ENCODE measurements around the gene LTA4H.
"Not testable (repeated sequence)": the region's sequence is repeated elsewhere in the genome, so short reads cannot be mapped to it uniquely, and the experiment has no call there.

LTA4H gene

GRCh38 chr12:96035283-96036236 is at the start of gene LTA4H:
TSS of gene LTA4H (minus strand) at chr12:96035587. CDS start at chr12:96035519, 68 bp downstream.
- DNase-seq (ENCODE audit: low read depth in 2 of 3, low spot score in 2 of 3) = peak; percentile 84 to 98 (median 96)

- DNase-seq (ENCODE audit: low read depth in 2 of 3, low spot score in 2 of 3) = no peak
These were observed 49.2 kb upstream of the LTA4H start for GRCh38 chr12:96084624-96085023.

GRCh38 chr12:96083020-96083719 is 47.8 kb upstream of the LTA4H start:
- DNase-seq (ENCODE audit: low read depth in 2 of 3, low spot score in 2 of 3) = no peak

GRCh38 chr12:96081596-96081995 is 46.2 kb upstream of the LTA4H start:
- no peak for DNase-seq (ENCODE audit: low read depth in 2 of 3, low spot score in 2 of 3)

- DNase-seq (ENCODE audit: low read depth in 2 of 3, low spot score in 2 of 3) = no peak
These were observed 43.1 kb upstream of the LTA4H start for GRCh38 chr12:96078231-96079135.

GRCh38 chr12:96077081-96077480 is 41.7 kb upstream of the LTA4H start:
- DNase-seq (ENCODE audit: low read depth in 2 of 3, low spot score in 2 of 3) = no peak

DNA sequence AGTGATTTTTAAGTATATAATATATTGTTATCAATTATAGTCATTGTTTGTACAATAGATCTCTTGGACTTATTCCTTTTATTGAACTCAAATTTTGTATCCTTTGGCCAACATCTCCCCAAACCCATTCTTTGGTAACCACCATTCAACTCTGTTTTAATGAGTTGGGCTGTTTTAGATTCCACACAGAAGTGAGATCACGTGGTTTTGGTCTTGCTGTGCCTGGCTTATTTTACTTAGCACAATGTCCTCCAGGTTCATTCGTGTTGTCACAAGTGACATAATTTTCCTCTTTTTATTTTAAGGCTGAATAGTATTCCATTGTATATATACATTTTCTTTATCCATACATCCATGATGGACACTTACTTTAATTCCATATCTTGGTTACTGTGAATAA is 40.2 kb upstream of the LTA4H start:
- DNase-seq (ENCODE audit: low read depth in 2 of 3, low spot score in 2 of 3) = no peak

GRCh38 chr12:96073346-96074330 is 38.3 kb upstream of the LTA4H start:
- no peak for DNase-seq (ENCODE audit: low read depth in 2 of 3, low spot score in 2 of 3)

GRCh38 chr12:96070670-96071279 is 35.4 kb upstream of the LTA4H start:
- no peak for DNase-seq (ENCODE audit: low read depth in 2 of 3, low spot score in 2 of 3)

- DNase-seq (ENCODE audit: low read depth in 2 of 3, low spot score in 2 of 3) = no peak
These were observed 34.3 kb upstream of the LTA4H start for GRCh38 chr12:96069511-96070231.

DNA sequence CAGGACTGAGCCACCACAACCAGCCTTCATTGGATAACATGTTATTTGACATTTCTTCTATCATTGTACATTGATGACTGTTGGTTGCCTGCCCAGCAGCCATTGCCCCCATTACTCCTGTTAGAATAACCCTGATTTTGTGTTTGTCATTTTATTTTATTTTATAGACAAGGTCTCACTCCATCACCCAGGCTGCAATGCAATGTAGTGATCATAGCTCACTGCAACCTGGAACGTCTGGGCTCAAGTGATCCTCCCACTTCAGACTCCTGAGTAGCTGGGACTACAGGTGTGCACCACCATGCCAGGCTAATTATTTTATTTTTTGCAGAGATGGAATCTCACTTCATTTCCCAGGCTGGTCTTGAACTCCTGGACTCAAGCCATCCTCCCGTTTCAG is 33.2 kb upstream of the LTA4H start:
- no peak for DNase-seq (ENCODE audit: low read depth in 2 of 3, low spot score in 2 of 3)

DNA sequence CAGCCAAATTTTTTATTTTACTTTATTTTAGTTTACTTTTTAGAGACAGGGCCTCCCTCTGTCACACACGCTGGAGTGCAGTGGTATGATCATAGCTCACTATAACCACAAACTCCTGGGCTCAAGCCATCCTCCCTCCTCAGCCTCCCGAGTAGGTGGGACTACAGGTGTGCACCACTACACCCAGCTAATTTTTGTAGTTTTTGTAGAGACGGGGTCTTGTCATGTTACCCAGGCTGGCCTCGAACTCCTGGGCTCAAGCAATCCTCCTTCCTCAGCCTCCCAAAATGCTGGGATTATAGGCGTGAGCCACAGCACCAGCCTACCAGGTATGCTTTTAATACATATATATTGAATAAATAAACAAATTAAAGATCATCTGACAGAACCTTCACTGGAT is 32.7 kb upstream of the LTA4H start:
- DNase-seq (ENCODE audit: low read depth in 2 of 3, low spot score in 2 of 3) = no peak

DNA sequence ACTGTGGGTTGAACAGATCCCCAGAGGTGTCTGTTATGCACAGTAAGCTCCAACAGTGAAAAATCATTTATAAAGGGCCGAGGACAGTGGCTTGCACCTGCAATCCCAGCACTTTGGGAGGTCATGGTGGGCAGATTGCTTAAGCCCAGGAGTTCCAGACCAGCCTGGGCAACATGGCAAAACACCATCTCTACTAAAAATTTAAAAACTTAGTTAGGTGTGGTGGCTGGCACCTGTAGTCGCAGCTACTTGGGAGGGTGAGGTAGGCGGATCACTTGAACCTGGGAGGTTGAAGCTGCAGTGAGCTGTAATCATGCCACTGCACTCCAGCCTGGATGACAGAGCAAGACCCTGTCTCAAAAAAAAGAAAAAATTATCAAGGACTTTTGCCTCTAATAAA is 30.4 kb upstream of the LTA4H start:
- DNase-seq (ENCODE audit: low read depth in 2 of 3, low spot score in 2 of 3) = not testable (repeated sequence)

DNA sequence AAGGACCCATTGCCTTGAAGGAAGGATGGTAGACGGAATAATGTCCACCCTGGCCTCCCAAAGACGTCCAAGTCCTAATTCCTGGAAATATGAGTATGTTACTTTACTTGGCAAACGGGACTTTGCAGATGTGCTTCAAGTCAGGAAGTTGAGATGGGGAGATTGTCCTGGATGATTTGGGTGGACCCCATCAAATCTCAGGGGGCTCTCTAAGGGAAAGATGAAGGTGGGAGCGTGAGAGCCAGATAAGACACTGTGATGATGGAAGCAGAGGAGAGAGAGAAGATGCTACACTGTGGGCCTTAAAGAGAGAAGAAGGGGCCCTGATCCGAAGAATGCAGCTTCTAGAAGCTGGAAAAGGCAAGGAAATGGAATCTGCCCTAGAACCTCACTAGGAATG is 29.6 kb upstream of the LTA4H start:
- DNase-seq (ENCODE audit: low read depth in 2 of 3, low spot score in 2 of 3) = no peak

- no peak for DNase-seq (ENCODE audit: low read depth in 2 of 3, low spot score in 2 of 3)
These were observed 28.9 kb upstream of the LTA4H start for GRCh38 chr12:96064271-96064670.

GRCh38 chr12:96063046-96063445 is 27.7 kb upstream of the LTA4H start:
- no peak for DNase-seq (ENCODE audit: low read depth in 2 of 3, low spot score in 2 of 3)

GRCh38 chr12:96061864-96062453 is 26.6 kb upstream of the LTA4H start:
- DNase-seq (ENCODE audit: low read depth in 2 of 3, low spot score in 2 of 3) = peak in 2 of 3 experiments; percentile 21 to 27

DNA sequence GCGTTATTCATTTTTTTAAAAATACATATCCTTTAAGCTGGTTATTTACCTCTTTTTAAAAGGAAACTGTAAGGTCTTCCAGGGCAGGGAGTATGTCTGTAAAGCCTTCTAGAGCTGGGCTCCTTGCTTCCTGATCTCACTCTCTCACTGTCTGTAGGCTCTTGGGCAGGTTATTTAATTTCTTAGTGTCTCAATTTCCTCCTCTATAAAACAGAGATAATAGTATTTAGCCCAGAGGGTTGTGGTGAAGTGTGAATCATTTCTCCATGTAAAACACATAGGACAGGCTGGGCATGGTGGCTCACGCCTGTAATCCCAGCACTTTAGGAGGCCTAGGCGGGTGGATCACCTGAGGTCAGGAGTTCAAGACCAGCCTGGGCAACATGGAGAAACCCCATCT is 25.9 kb upstream of the LTA4H start:
- no peak for DNase-seq (ENCODE audit: low read depth in 2 of 3, low spot score in 2 of 3)

GRCh38 chr12:96060041-96060440 is 24.7 kb upstream of the LTA4H start:
- DNase-seq (ENCODE audit: low read depth in 2 of 3, low spot score in 2 of 3) = no peak
